Measurements from ENCODE around the gene XIRP1.

DNA sequence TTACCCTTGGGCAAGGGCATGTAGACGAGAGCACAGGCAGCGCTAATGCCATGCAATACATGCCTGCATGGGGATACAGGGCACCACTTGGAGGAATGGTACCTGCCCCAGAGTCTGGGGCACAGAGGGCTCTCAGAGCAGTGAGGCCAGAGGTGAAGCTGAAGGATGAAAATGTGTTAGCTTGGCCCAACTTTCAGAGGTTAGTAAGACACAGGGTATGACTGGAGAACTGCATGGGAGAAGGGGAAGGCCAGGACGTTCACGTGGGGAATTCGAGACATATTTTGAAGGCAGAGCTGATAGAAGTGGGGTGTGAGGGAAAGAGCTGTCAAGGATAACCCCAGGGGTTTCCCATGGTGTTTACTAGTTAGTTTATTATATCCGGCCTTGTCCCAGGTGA is 58.6 kb downstream of the XIRP1 start:
- TF ChIP-seq, protein P1, sequence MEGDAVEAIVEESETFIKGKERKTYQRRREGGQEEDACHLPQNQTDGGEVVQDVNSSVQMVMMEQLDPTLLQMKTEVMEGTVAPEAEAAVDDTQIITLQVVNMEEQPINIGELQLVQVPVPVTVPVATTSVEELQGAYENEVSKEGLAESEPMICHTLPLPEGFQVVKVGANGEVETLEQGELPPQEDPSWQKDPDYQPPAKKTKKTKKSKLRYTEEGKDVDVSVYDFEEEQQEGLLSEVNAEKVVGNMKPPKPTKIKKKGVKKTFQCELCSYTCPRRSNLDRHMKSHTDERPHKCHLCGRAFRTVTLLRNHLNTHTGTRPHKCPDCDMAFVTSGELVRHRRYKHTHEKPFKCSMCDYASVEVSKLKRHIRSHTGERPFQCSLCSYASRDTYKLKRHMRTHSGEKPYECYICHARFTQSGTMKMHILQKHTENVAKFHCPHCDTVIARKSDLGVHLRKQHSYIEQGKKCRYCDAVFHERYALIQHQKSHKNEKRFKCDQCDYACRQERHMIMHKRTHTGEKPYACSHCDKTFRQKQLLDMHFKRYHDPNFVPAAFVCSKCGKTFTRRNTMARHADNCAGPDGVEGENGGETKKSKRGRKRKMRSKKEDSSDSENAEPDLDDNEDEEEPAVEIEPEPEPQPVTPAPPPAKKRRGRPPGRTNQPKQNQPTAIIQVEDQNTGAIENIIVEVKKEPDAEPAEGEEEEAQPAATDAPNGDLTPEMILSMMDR (IDR thresholded peaks at IDR 0.05) = no peak
- TF ChIP-seq EZH2 (IDR thresholded peaks at IDR 0.05; ENCODE audit: borderline replicate concordance, insufficient read depth, low read depth, low read length, poor library complexity, severe bottlenecking) = no peak
